Caco-2 (cell line): Measurements from ENCODE around the gene YPEL3. TPM values are rescaled to one million over a fixed set of nuclear protein-coding genes. Genes with fewer than 3 reads are reported as not detected.
A peak's percentile ranks its signal among the peaks of the same experiment; 100 is the strongest.
"Not testable (repeated sequence)": the region's sequence is repeated elsewhere in the genome, so short reads cannot be mapped to it uniquely, and the experiment has no call there.

ENCODE experiments used
- BruUV-seq: library from RNA; stranded (reverse); fragments of 400-500 nt; replicated peaks from 2 replicates; lab custom pipeline; 2021; lab: Mats Ljungman, UMichigan
- CTCF ChIA-PET: fragments of 300-600 bp; sonication (Branson Sonifier 250); formaldehyde crosslinking; loops from one replicate; lab custom pipeline; 2022; ENCODE audit warnings: antibody characterized with exemption; lab: Charles Lee
- POLR2A ChIA-PET: fragments of 300-600 bp; sonication (Branson Sonifier 250); formaldehyde crosslinking; loops from one replicate; lab custom pipeline; 2022; ENCODE audit warnings: antibody characterized with exemption; lab: Charles Lee
- DNase-seq, 2 experiments: peaks; one replicate each; pipeline versions ENCODE4 v3.0.0 to v3.0.0-alpha.2; 2020 to 2022
- H3K27me3 ChIP-seq: replicated peaks from 2 replicates; pipeline ENCODE4 v1.6.0; 2011; ENCODE audit warnings: low read length; ENCODE audit not compliant: control insufficient read depth, insufficient read depth
- H3K36me3 ChIP-seq: 2 replicates; pipeline ENCODE4 v1.5.1; 2011; ENCODE audit warnings: low read length; ENCODE audit not compliant: control insufficient read depth, insufficient read depth
- H3K4me1 ChIP-seq: fragments of 250-450 bp; sonication (Bioruptor Pico); 2 replicates; pipeline ENCODE4 v1.5.1; 2020; ENCODE audit warnings: mild to moderate bottlenecking
- H3K4me3 ChIP-seq: 2 replicates; pipeline ENCODE4 v1.5.1; 2011; ENCODE audit warnings: low read depth, mild to moderate bottlenecking, control low read depth, low read length
- H3K9me3 ChIP-seq: fragments of 250-450 bp; sonication (Bioruptor Pico); 2 replicates; pipeline ENCODE4 v1.5.1; 2020; ENCODE audit warnings: mild to moderate bottlenecking, moderate library complexity
- H3K27ac Mint-ChIP-seq: one replicate; pipeline ENCODE4 v1.8.0; 2022; ENCODE audit warnings: mixed read lengths; ENCODE audit not compliant: unreplicated experiment
- H3K27me3 Mint-ChIP-seq: one replicate; pipeline ENCODE4 v1.8.0; 2022; ENCODE audit warnings: mixed read lengths; ENCODE audit not compliant: insufficient read depth, unreplicated experiment
- H3K36me3 Mint-ChIP-seq: one replicate; pipeline ENCODE4 v1.8.0; 2022; ENCODE audit warnings: mild to moderate bottlenecking, mixed read lengths; ENCODE audit not compliant: insufficient read depth, unreplicated experiment
- H3K4me1 Mint-ChIP-seq: one replicate; pipeline ENCODE4 v1.8.0; 2022; ENCODE audit warnings: low read depth, mixed read lengths; ENCODE audit not compliant: unreplicated experiment
- H3K4me3 Mint-ChIP-seq: one replicate; pipeline ENCODE4 v1.8.0; 2022; ENCODE audit warnings: mild to moderate bottlenecking, moderate library complexity, mixed read lengths; ENCODE audit not compliant: unreplicated experiment
- H3K9me3 Mint-ChIP-seq: one replicate; pipeline ENCODE4 v1.8.0; 2022; ENCODE audit warnings: mixed read lengths; ENCODE audit not compliant: unreplicated experiment
- intact Hi-C: fragments of 100-400 bp; cut with micrococcal nuclease; formaldehyde crosslinking; loops from one replicate; pipeline ENCODE4 v1.10.0; 2022; ENCODE audit not compliant: unreplicated experiment
- total RNA-seq: library from RNA; stranded (reverse); gene quantifications from 2 replicates; pipeline ENCODE4 v1.2.3, GENCODE V29; 2022
- TF ChIP-seq, protein P1 (sequence below), 2 experiments: fragments of 200-600 bp in 1 of 2; IDR thresholded peaks; 1 replicate in 1 of 2; 2 replicates in 1 of 2; pipeline versions ENCODE4 v1.5.1 to v1.8.0; 2011 to 2022; ENCODE audit warnings: antibody characterized with exemption in 1 of 2, control low read depth in 1 of 2, inconsistent platforms in 1 of 2, low read depth in 1 of 2, low read length in 1 of 2, mild to moderate bottlenecking in 1 of 2, moderate library complexity in 1 of 2; ENCODE audit not compliant: insufficient read depth in 1 of 2, severe bottlenecking in 1 of 2, unreplicated experiment in 1 of 2

The YPEL3 gene
- total RNA-seq, 1 experiment from 2014 or later = 26.3 TPM

DNA sequence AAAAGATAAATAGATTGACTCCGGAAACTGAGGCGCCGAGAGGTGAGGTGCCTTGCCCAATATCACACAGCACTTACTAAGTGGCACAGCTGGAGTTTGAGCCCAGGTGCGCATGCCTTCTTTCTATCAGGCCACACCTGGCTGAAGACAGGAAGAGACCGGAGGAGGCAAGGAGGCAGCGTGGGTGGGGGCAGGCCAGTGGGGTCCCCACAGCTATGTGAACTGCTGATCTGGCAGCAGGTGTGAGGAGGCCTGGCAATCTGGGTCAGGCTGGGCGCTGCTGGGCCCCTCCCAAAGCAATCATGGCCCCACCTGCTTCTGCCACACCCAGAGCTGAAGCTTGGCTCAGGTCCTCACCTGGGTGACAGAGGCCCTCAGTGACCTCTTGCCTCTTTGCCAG is 19.2 kb upstream of the YPEL3 start:
- no peaks in the 10 kb centered on the region for H3K9me3 ChIP-seq
- Mint-ChIP-seq H3K9me3 (no peaks in the 10 kb centered on the region), H3K4me1 (peaks cover 9% of the 10 kb centered on the region), H3K4me3 (no peak overlapping the region), H3K36me3 (peaks cover 16% of the 10 kb centered on the region), H3K27ac (no peak overlapping the region), H3K27me3 (no peaks in the 10 kb centered on the region)
- ChIA-PET POLR2A (interaction anchor here (0.7 kb wide), 1 partner anchor 315 kb away, joined by 3 read pairs; the partner anchor contains the start of gene DCTPP1), CTCF (interaction anchor here (0.9 kb wide), 1 partner anchor 50 kb away, joined by 4 read pairs; the partner anchor contains the start of gene ALDOA)
- TF ChIP-seq, protein P1, sequence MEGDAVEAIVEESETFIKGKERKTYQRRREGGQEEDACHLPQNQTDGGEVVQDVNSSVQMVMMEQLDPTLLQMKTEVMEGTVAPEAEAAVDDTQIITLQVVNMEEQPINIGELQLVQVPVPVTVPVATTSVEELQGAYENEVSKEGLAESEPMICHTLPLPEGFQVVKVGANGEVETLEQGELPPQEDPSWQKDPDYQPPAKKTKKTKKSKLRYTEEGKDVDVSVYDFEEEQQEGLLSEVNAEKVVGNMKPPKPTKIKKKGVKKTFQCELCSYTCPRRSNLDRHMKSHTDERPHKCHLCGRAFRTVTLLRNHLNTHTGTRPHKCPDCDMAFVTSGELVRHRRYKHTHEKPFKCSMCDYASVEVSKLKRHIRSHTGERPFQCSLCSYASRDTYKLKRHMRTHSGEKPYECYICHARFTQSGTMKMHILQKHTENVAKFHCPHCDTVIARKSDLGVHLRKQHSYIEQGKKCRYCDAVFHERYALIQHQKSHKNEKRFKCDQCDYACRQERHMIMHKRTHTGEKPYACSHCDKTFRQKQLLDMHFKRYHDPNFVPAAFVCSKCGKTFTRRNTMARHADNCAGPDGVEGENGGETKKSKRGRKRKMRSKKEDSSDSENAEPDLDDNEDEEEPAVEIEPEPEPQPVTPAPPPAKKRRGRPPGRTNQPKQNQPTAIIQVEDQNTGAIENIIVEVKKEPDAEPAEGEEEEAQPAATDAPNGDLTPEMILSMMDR (IDR thresholded peaks at IDR 0.05; ENCODE audit: insufficient read depth in 1 of 2, low read depth in 1 of 2, low read length in 1 of 2, severe bottlenecking in 1 of 2, unreplicated experiment in 1 of 2) = no peak
- H3K4me3 ChIP-seq = no peak overlapping the region
- peaks cover 1% of the 10 kb centered on the region; the same call in 1 of the 2 replicates for H3K36me3 ChIP-seq
- no peaks in the 10 kb centered on the region for H3K27me3 ChIP-seq
- intact Hi-C loops = no loop called here
- H3K4me1 ChIP-seq = peaks cover 16% of the 10 kb centered on the region; the same call in 1 of the 2 replicates
- DNase-seq = peak in 1 of 2 experiments; percentile 12
- BruUV-seq = no TSS peak

DNA sequence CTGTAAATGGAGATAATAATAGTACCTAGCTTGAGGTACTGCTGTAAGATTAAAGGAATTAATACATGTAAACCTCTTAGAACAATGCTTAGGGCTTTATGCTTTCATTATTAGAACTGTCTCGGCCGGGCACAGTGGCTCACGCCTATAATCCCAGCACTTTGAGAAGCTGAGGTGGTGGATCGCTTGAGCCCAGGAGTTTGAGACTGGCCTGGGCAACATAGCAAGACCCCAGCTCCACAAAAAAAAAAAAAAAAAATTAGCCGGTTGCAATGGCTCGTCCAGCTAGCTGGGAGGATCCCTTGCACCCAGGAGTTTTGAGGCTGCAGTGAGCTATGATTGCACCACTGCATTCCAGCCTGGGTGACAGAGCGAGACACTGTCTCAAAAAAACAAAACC is 18.8 kb upstream of the YPEL3 start:
- POLR2A ChIA-PET = interaction anchor here (0.7 kb wide), 1 partner anchor 315 kb away, joined by 3 read pairs; the partner anchor contains the start of gene DCTPP1
- peaks cover 16% of the 10 kb centered on the region for H3K36me3 Mint-ChIP-seq
- intact Hi-C loops, H3K27ac Mint-ChIP-seq, H3K27me3 Mint-ChIP-seq, H3K36me3 ChIP-seq, H3K4me3 ChIP-seq, DNase-seq, H3K9me3 ChIP-seq, H3K9me3 Mint-ChIP-seq, H3K4me1 Mint-ChIP-seq, H3K27me3 ChIP-seq, H3K4me3 Mint-ChIP-seq, BruUV-seq: not testable (repeated sequence)
- CTCF ChIA-PET = interaction anchor here (0.9 kb wide), 1 partner anchor 50 kb away, joined by 4 read pairs; the partner anchor contains the start of gene ALDOA
- peaks cover 18% of the 10 kb centered on the region; the same call in 1 of the 2 replicates for H3K4me1 ChIP-seq

DNA sequence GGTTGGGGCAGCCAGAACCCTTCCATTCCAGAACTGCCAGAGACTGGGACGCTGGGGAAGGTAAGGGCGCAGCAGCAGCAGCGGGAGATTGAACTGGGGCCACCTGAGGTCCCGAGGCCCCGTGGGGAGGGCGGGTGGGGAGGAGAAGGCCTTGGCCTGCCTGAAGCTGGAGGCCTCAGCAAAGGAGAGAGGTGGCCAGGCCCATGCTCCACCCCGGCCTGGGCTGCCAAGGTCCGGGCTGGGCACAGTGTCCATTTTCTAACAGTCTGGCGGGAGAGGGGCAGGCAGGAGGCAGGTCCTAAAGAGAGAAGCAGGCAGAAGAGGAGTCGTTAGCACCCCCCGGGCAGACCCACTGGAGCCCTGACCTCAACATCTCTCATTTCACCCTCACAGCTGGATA is 18.4 kb upstream of the YPEL3 start:
- CTCF ChIA-PET = interaction anchor here (0.9 to 1.0 kb wide), 2 partner anchors 23 to 49 kb away, joined by 3 to 4 read pairs; partner anchors contain the start of genes ALDOA and TBX6
- no peaks in the 10 kb centered on the region for H3K27me3 ChIP-seq
- Mint-ChIP-seq H3K27me3 (no peaks in the 10 kb centered on the region), H3K4me3 (no peak overlapping the region), H3K9me3 (no peaks in the 10 kb centered on the region), H3K36me3 (peaks cover 15% of the 10 kb centered on the region), H3K27ac (no peak overlapping the region), H3K4me1 (peaks cover 9% of the 10 kb centered on the region)
- TF ChIP-seq, protein P1 (IDR thresholded peaks at IDR 0.05; ENCODE audit: insufficient read depth in 1 of 2, low read depth in 1 of 2, low read length in 1 of 2, severe bottlenecking in 1 of 2, unreplicated experiment in 1 of 2) = no peak
- POLR2A ChIA-PET = interaction anchor here (0.7 kb wide), 1 partner anchor 315 kb away, joined by 3 read pairs; the partner anchor contains the start of gene DCTPP1
- no peak for DNase-seq
- H3K9me3 ChIP-seq = no peaks in the 10 kb centered on the region
- H3K36me3 ChIP-seq = peaks cover 1% of the 10 kb centered on the region; the same call in 1 of the 2 replicates
- BruUV-seq = no TSS peak
- intact Hi-C loops = no loop called here
- H3K4me3 ChIP-seq = no peak overlapping the region
- peaks cover 18% of the 10 kb centered on the region; the same call in 1 of the 2 replicates for H3K4me1 ChIP-seq
